HUES48 (cell line): ENCODE measurements around the gene FARP1.
A peak's percentile ranks its signal among the peaks of the same experiment; 100 is the strongest.

Experiments used
- H3K27ac ChIP-seq: one replicate; pipeline ENCODE4 v1.7.0; 2013; ENCODE audit warnings: low read depth, low read length, inconsistent platforms
- H3K27me3 ChIP-seq: 2 replicates; pipeline ENCODE4 v1.6.1; 2013; ENCODE audit warnings: mild to moderate bottlenecking, low read length; ENCODE audit not compliant: control insufficient read depth, insufficient read depth
- H3K36me3 ChIP-seq: 2 replicates; pipeline ENCODE4 v1.6.1; 2013; ENCODE audit warnings: low read length; ENCODE audit not compliant: control insufficient read depth, insufficient read depth
- H3K4me1 ChIP-seq: 2 replicates; pipeline ENCODE4 v1.6.1; 2013; ENCODE audit warnings: mild to moderate bottlenecking, low read length; ENCODE audit not compliant: control insufficient read depth, insufficient read depth
- H3K4me3 ChIP-seq: 2 replicates; pipeline ENCODE4 v1.5.1; 2013; ENCODE audit warnings: mild to moderate bottlenecking, low read depth, low read length
- H3K9ac ChIP-seq: 2 replicates; pipeline ENCODE4 v1.6.1; 2013; ENCODE audit warnings: mild to moderate bottlenecking, low read depth, low read length, moderate library complexity
- H3K9me3 ChIP-seq: 2 replicates; pipeline ENCODE4 v1.6.1; 2013; ENCODE audit warnings: low read length; ENCODE audit not compliant: control insufficient read depth, insufficient read depth

Gene FARP1

DNA sequence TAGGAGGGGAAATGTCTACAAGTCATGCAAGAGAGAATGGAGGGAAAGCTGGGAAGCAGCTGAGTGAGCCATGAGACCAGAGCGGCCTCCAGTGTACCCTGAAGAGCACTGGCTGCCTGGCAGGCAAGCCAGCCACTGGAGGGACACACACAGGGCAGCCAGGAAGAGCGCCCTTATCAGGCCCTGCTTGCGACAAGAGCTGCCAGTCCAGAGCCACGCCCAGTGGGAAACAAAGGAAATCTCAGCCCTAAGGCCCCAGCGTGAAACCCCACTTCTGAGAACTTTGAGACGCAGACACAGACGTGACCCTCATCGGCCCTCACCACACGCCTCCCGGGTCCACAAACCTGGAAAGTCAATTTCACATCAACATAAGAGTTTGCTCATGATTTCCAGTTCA, 329.0 kb downstream of the FARP1 start:
- H3K36me3 ChIP-seq = peaks cover 49% of the 10 kb centered on the region
- H3K27me3 ChIP-seq = no peaks in the 10 kb centered on the region
- H3K9ac ChIP-seq = no peak overlapping the region
- no peaks in the 10 kb centered on the region for H3K9me3 ChIP-seq
- no peak overlapping the region for H3K27ac ChIP-seq
- H3K4me3 ChIP-seq = no peak overlapping the region
- peaks cover 17% of the 10 kb centered on the region for H3K4me1 ChIP-seq

DNA sequence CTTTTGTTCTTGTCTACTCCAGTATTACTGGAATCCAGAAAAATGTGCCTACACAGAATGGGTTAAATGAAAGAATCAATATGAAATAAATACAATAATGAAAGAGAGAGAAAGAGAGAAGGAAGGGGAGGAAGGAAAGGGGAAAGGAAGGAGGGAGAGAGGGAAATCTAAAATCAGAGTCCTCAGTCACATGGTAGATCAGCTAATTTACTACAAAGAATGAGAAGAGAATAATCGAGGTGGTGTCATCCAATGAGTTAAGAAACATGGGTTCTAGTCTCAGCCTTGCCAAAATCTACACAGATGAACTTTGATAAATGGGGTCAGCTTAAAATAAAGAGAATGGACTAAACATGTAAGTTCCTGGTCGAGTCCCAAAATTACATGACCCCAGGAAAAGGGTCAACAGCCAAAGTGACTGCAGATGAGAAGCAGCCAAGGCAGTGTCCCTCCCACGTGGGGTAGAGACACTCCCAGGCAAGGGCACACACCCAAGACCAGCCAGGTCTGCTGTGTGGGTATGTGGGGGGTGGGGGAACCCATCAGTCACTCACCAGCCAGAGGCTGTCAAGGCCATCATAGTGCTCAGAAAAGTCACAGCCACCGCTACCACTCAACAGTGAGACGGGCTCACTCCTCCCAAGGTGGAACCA, 330.4 kb downstream of the FARP1 start:
- H3K27me3 ChIP-seq = no peaks in the 10 kb centered on the region
- H3K9ac ChIP-seq = no peak overlapping the region
- H3K9me3 ChIP-seq = no peaks in the 10 kb centered on the region
- H3K4me1 ChIP-seq = peaks cover 22% of the 10 kb centered on the region
- no peak overlapping the region for H3K4me3 ChIP-seq
- H3K27ac ChIP-seq = no peak overlapping the region
- H3K36me3 ChIP-seq = peaks cover 41% of the 10 kb centered on the region

GRCh38 chr13:98473788-98474144, 330.9 kb downstream of the FARP1 start:
- Histone ChIP-seq H3K4me3 (no peak overlapping the region), H3K9me3 (no peaks in the 10 kb centered on the region), H3K4me1 (peaks cover 27% of the 10 kb centered on the region), H3K27me3 (no peaks in the 10 kb centered on the region), H3K36me3 (peaks cover 41% of the 10 kb centered on the region), H3K27ac (no peak overlapping the region), H3K9ac (no peak overlapping the region)

DNA sequence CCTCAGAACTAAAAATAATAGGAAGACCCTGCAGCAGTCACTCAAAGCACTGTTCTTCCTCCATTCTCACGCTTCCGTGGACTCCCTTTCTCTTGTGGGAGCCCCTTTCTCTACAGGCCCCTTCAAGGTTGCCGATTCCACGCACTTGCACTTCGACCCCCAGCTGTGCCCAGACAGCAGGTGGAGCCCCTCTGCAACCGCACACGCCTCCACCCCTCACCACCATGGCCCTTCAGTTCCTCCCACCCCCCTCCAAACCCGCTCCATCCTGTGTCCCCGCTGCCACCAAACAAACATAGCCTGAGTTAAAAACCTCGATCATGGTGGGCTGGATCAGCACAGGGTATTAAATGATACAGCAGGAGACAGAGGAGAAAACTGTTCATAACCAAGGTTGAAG, 331.4 kb downstream of the FARP1 start:
- Histone ChIP-seq H3K4me1 (peaks cover 32% of the 10 kb centered on the region), H3K27ac (no peak overlapping the region), H3K36me3 (peaks cover 41% of the 10 kb centered on the region), H3K9me3 (no peaks in the 10 kb centered on the region), H3K9ac (no peak overlapping the region), H3K4me3 (no peak overlapping the region), H3K27me3 (no peaks in the 10 kb centered on the region)

GRCh38 chr13:98474761-98475160, 331.9 kb downstream of the FARP1 start:
- Histone ChIP-seq H3K9ac (no peak overlapping the region), H3K4me3 (no peak overlapping the region), H3K27me3 (no peaks in the 10 kb centered on the region), H3K9me3 (no peaks in the 10 kb centered on the region), H3K27ac (no peak overlapping the region), H3K36me3 (peaks cover 41% of the 10 kb centered on the region), H3K4me1 (peaks cover 37% of the 10 kb centered on the region)

DNA sequence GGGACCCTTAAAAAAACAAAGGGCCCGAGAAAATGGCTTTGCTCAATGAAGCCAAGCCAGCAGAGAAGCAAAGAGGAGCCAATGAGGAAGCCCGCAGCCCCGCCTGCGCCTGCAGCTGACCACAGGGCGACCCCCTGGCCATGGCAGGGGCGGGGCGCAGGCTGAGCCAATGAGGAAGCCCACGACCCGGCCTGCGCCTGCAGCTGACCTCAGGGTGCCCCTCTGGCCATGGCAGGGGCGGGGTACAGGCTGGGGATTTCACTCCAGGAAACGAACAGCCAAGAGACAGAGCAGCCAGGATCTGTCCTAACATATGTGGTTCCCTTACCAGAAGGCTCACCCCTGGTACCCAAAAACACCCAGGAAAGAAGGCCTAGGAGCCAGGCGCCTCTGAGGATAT, 332.6 kb downstream of the FARP1 start:
- no peaks in the 10 kb centered on the region for H3K27me3 ChIP-seq
- H3K9me3 ChIP-seq = no peaks in the 10 kb centered on the region
- H3K4me3 ChIP-seq = no peak overlapping the region
- peak overlapping the region; percentile 88 for H3K27ac ChIP-seq
- H3K36me3 ChIP-seq = peaks cover 41% of the 10 kb centered on the region
- H3K9ac ChIP-seq = no peak overlapping the region
- H3K4me1 ChIP-seq = peaks cover 41% of the 10 kb centered on the region

GRCh38 chr13:98476106-98476505, 333.2 kb downstream of the FARP1 start:
- peak overlapping the region; percentile 88 for H3K27ac ChIP-seq
- H3K4me3 ChIP-seq = no peak overlapping the region
- H3K27me3 ChIP-seq = no peaks in the 10 kb centered on the region
- H3K4me1 ChIP-seq = peaks cover 42% of the 10 kb centered on the region
- H3K9ac ChIP-seq = no peak overlapping the region
- H3K36me3 ChIP-seq = peaks cover 35% of the 10 kb centered on the region
- H3K9me3 ChIP-seq = no peaks in the 10 kb centered on the region

DNA sequence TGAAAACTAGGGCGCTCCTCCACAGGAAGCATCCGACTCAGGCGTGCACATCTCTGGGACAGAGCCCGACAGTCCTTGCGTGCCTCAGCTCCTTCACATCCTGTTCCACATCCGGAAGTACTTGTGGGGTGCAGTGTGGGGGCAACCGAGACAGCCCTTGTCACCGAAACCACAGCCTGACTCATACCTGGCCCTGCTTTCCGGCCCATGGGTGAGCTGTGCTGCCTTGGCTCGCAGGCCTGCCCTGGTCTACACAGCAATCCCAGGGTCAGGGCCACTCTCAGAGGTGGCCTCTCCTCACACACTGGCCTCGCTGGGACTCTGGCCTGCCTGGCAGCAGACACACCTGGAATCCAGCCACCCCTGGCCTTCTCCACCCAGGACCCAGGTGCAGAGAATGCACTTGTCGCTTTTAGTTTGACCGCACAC, 333.7 kb downstream of the FARP1 start:
- no peaks in the 10 kb centered on the region for H3K9me3 ChIP-seq
- no peak overlapping the region for H3K9ac ChIP-seq
- peaks cover 30% of the 10 kb centered on the region for H3K36me3 ChIP-seq
- peaks cover 45% of the 10 kb centered on the region for H3K4me1 ChIP-seq
- H3K4me3 ChIP-seq = no peak overlapping the region
- H3K27ac ChIP-seq = peak overlapping the region; percentile 88
- H3K27me3 ChIP-seq = no peaks in the 10 kb centered on the region

DNA sequence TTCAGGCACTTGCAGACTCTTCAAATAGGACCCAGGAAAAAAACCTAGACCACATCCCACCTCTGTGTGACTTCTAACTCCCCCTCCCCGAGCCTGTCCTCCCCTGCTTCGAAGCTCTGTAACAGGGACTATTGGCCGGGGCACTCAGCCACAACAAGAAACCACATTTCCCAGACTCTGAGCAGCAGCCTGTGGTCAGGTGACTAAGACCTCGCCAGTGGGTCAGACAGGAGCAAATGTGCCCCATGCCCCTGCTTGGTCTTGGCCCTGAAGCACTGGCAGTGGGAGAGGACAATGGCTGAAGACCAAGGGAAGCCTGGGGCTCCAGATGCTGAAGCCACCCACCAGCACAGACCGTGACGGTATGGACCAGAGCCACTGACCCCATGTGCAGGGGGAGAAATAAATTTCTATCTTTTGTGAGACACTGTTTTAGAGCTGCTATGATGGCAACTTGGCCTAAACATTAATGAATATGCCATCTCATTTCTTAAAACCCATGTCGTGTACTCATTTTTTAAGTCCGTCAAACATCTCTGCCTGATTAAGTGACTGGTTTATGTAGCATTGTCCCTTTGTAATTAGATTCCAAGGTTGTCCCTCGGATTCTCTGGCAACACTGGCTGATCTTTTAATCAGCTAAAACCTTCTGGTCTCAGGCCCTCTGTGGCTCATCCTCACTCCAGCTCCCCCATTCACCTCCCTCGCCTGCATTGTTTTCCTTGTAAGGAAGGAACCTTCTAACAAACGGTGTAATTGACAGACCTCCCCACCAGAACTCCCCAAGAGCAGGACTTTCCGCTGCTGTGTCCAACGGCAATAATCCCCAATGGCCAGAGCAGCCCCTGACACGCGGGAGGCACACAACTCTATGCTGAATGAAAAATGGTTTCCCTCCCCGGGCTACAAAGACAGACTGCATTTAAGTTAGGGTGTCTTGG, 335.6 kb downstream of the FARP1 start:
- no peak overlapping the region for H3K4me3 ChIP-seq
- H3K27me3 ChIP-seq = no peaks in the 10 kb centered on the region
- H3K27ac ChIP-seq = peak overlapping the region; percentile 58
- no peak overlapping the region for H3K9ac ChIP-seq
- peaks cover 12% of the 10 kb centered on the region; the same call in 1 of the 2 replicates for H3K36me3 ChIP-seq
- H3K4me1 ChIP-seq = peaks cover 56% of the 10 kb centered on the region
- no peaks in the 10 kb centered on the region for H3K9me3 ChIP-seq

DNA sequence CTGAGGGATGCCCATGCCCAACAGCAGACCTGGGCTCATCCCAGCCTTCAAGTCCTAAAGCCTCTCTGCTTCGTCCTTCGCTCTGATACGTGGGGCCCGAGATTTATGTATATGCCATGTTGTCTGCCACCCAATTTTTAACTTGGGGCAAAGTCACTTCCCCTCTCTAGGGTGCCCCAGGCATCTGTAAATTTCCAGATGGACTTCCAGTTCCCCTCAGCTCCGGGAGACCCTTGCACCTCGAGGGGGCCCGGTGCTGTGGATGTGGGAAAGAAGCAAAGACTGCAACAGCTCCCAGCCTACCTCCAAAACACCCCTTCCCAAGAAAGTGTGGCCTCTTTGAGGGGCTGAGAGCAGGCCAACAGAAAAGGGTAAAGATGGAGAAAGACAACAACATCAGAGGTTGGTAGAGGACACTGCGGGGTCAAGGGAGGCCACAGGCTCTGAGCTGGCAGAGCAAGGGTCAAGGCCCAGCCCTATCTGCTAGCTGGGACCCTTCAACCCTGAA, 336.7 kb downstream of the FARP1 start:
- Histone ChIP-seq H3K36me3 (peaks cover 2% of the 10 kb centered on the region; the same call in 1 of the 2 replicates), H3K27ac (no peak overlapping the region), H3K4me1 (peaks cover 67% of the 10 kb centered on the region), H3K9ac (no peak overlapping the region), H3K9me3 (no peaks in the 10 kb centered on the region), H3K27me3 (no peaks in the 10 kb centered on the region), H3K4me3 (no peak overlapping the region)
